GM10847 (cell line): ENCODE data around the gene AGAP5.

Experiments used
- POLR2A ChIP-seq: IDR thresholded peaks from 2 replicates; pipeline ENCODE4 v1.6.1; 2011; ENCODE audit not compliant: insufficient read length; ENCODE audit errors: extremely low read depth

AGAP5 gene

GRCh38 chr10:73716251-73716650 is 18.3 kb upstream of the AGAP5 start:
- TF ChIP-seq POLR2A, result no peak

GRCh38 chr10:73655990-73656298 is 42.0 kb downstream of the AGAP5 start, which contains the start of gene SYNPO2L:
TSS of gene SYNPO2L (minus strand) at chr10:73656029. CDS start at chr10:73655922, 107 bp downstream.
- no peak for TF ChIP-seq POLR2A

GRCh38 chr10:73655257-73655989 is 42.5 kb downstream of the AGAP5 start:
- TF ChIP-seq POLR2A, result no peak

- TF ChIP-seq POLR2A, result no peak
Measured at GRCh38 chr10:73653701-73654100, 44.2 kb downstream of the AGAP5 start.

GRCh38 chr10:73653195-73653594 is 44.7 kb downstream of the AGAP5 start:
- TF ChIP-seq POLR2A, result no peak

- no peak for TF ChIP-seq POLR2A
Measured at GRCh38 chr10:73650537-73651331, 47.2 kb downstream of the AGAP5 start.

GRCh38 chr10:73649876-73650536 is 47.9 kb downstream of the AGAP5 start:
- TF ChIP-seq POLR2A, result no peak

GRCh38 chr10:73648975-73649829 is 48.7 kb downstream of the AGAP5 start:
- no peak for TF ChIP-seq POLR2A

GRCh38 chr10:73647875-73648651 is 49.8 kb downstream of the AGAP5 start:
- TF ChIP-seq POLR2A, result no peak

- TF ChIP-seq POLR2A, result no peak
Measured at GRCh38 chr10:73647211-73647874, 50.6 kb downstream of the AGAP5 start.

- TF ChIP-seq POLR2A, result no peak
Measured at GRCh38 chr10:73646598-73647041, 51.3 kb downstream of the AGAP5 start.

GRCh38 chr10:73645251-73645650 is 52.7 kb downstream of the AGAP5 start:
- no peak for TF ChIP-seq POLR2A

- no peak for TF ChIP-seq POLR2A
Measured at GRCh38 chr10:73644767-73645166, 53.1 kb downstream of the AGAP5 start.
